T-helper 1 cell treated with Interleukin-12 subunit alpha and Interleukin-12 subunit beta and Interleukin-4 antibody, amounts not matched to agents 30 μg/mL and 1 μg/mL, for 36 hours (primary cell): ENCODE data around the gene MYO1E.

Source experiments
- H3K27ac Mint-ChIP-seq: one replicate; pipeline ENCODE4 v1.8.0; 2021; ENCODE audit warnings: mild to moderate bottlenecking, mixed read lengths
- H3K27me3 Mint-ChIP-seq: one replicate; pipeline ENCODE4 v1.8.0; 2021; ENCODE audit warnings: low read depth, mixed read lengths
- H3K36me3 Mint-ChIP-seq: one replicate; pipeline ENCODE4 v1.8.0; 2021; ENCODE audit warnings: low read depth, mixed read lengths
- H3K4me1 Mint-ChIP-seq: one replicate; pipeline ENCODE4 v1.8.0; 2021; ENCODE audit warnings: low read depth, mixed read lengths
- H3K4me3 Mint-ChIP-seq: one replicate; pipeline ENCODE4 v1.8.0; 2021; ENCODE audit warnings: mild to moderate bottlenecking, moderate library complexity, mixed read lengths
- H3K9me3 Mint-ChIP-seq: one replicate; pipeline ENCODE4 v1.8.0; 2021; ENCODE audit warnings: mixed read lengths

Gene MYO1E

GRCh38 chr15:59250249-59250648 is 122.4 kb downstream of the MYO1E start:
- no peaks in the 10 kb centered on the region for H3K27me3 Mint-ChIP-seq
- peaks cover 3% of the 10 kb centered on the region for H3K36me3 Mint-ChIP-seq
- H3K9me3 Mint-ChIP-seq: no peaks in the 10 kb centered on the region
- peaks cover 9% of the 10 kb centered on the region for H3K4me1 Mint-ChIP-seq
- no peak overlapping the region for H3K4me3 Mint-ChIP-seq
- H3K27ac Mint-ChIP-seq: no peak overlapping the region

DNA sequence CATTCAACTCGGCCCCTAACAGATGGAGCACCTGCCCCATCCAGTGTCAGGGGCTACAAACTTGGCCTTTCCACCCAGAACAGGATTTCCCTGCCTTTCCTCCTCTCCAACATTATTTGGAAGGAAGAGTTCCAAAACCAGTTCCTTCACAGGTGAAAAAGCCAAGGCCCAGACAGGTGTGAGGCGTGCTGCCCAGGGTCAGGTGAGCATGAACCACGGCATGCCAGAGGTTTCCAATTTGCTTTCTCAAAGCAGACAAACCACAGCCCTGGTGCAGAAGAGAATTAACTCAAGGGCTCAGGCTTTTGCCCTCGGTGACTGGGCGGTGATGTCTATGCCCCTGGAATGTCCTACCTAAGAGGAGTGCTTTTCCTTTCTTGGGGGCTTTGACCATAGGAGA is 122.9 kb downstream of the MYO1E start:
- Mint-ChIP-seq H3K27ac (no peak overlapping the region), H3K4me3 (no peak overlapping the region), H3K4me1 (peaks cover 9% of the 10 kb centered on the region), H3K9me3 (no peaks in the 10 kb centered on the region), H3K27me3 (no peaks in the 10 kb centered on the region), H3K36me3 (peaks cover 3% of the 10 kb centered on the region)

DNA sequence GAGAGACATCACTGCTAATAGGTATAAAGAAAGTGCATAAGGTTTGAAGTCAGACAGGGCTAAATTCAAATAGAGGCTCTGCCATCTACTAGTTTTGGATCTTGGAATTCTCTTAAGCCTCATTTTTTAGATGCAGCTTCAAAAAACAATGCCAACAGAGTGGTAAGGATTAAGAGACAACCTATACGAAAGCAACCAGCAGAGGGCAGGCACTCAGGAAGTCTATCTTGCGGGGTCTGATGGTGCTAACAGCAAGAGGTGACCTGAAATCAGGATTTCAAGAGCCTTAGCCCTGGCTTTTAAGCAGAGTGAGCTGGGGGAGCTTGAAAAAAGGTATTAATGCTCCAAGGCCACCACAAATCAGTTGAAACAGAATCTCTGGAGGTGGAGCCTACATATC is 125.3 kb downstream of the MYO1E start:
- no peaks in the 10 kb centered on the region for H3K27me3 Mint-ChIP-seq
- H3K9me3 Mint-ChIP-seq: no peaks in the 10 kb centered on the region
- no peak overlapping the region for H3K27ac Mint-ChIP-seq
- no peak overlapping the region for H3K4me3 Mint-ChIP-seq
- peaks cover 13% of the 10 kb centered on the region for H3K4me1 Mint-ChIP-seq
- H3K36me3 Mint-ChIP-seq: no peaks in the 10 kb centered on the region

DNA sequence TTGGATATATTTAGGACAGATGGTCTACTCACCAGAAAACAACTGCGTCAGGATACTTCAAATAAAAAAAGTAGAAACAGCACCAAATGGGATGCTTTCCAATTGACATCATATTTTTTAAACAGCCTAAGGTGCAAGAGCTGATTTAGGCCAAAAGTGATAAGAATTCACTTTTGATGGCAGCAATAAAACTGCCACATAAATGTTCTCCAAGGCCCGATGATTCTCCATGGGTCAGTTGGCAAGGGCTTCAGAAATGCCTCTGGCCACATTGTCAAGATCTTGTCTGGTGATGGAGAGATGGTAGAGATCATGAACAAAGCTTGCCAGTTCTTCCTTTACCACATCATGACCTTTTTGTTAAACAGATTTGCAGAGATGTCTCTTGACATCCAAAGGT is 127.1 kb downstream of the MYO1E start:
- Mint-ChIP-seq H3K36me3 (no peaks in the 10 kb centered on the region), H3K4me3 (no peak overlapping the region), H3K27me3 (no peaks in the 10 kb centered on the region), H3K9me3 (no peaks in the 10 kb centered on the region), H3K27ac (no peak overlapping the region), H3K4me1 (peaks cover 13% of the 10 kb centered on the region)

GRCh38 chr15:59244337-59244736 is 128.3 kb downstream of the MYO1E start:
- Mint-ChIP-seq H3K9me3 (no peaks in the 10 kb centered on the region), H3K27me3 (no peaks in the 10 kb centered on the region), H3K27ac (no peak overlapping the region), H3K36me3 (no peaks in the 10 kb centered on the region), H3K4me1 (peaks cover 13% of the 10 kb centered on the region), H3K4me3 (no peak overlapping the region)

DNA sequence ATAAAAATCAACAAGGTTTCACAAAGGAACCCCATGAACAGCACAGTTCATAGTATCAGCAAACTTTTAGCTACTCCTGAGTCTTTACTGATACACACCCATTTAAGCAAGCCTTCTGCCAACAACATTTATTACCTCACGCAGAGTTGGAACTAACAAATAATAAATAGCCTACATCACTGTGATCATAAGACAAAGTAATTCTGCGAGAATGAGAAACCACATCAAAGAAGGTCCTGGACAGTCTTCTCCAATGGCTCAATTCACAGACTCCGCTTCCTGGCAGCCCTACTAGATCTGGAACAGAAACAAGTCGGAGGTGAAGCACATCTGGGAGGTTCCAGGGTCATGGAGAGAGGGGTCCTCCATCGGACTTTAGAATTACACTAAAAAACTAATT is 129.0 kb downstream of the MYO1E start:
- H3K27ac Mint-ChIP-seq: no peak overlapping the region
- H3K4me1 Mint-ChIP-seq: peaks cover 10% of the 10 kb centered on the region
- H3K9me3 Mint-ChIP-seq: no peaks in the 10 kb centered on the region
- no peaks in the 10 kb centered on the region for H3K27me3 Mint-ChIP-seq
- H3K36me3 Mint-ChIP-seq: no peaks in the 10 kb centered on the region
- no peak overlapping the region for H3K4me3 Mint-ChIP-seq

DNA sequence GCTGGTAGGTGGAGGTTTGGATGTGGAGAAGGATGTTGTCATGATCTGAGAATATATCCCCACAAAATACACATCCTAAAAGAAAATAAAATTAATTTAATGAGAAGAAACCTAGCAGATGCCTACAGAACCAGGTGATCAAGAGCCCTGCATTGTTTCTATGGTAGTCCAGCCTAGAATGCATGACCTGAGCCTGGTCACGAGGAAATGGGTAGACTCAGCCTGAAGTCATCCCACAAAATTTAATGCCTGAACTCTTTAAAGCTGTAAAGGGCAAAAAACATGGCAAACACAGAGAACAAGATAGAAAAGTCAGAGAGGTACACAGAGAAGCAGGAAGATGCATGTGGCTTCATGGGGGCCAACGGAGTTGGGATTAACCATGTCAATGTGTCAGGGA is 130.0 kb downstream of the MYO1E start:
- H3K4me1 Mint-ChIP-seq: peaks cover 9% of the 10 kb centered on the region
- H3K4me3 Mint-ChIP-seq: no peak overlapping the region
- no peaks in the 10 kb centered on the region for H3K9me3 Mint-ChIP-seq
- no peaks in the 10 kb centered on the region for H3K27me3 Mint-ChIP-seq
- H3K27ac Mint-ChIP-seq: no peak overlapping the region
- H3K36me3 Mint-ChIP-seq: no peaks in the 10 kb centered on the region

GRCh38 chr15:59240036-59240435 is 132.6 kb downstream of the MYO1E start:
- Mint-ChIP-seq H3K27me3 (no peaks in the 10 kb centered on the region), H3K9me3 (no peaks in the 10 kb centered on the region), H3K36me3 (peaks cover 2% of the 10 kb centered on the region), H3K4me1 (peaks cover 4% of the 10 kb centered on the region), H3K4me3 (no peak overlapping the region), H3K27ac (no peak overlapping the region)

- Mint-ChIP-seq H3K4me3 (no peak overlapping the region), H3K27me3 (no peaks in the 10 kb centered on the region), H3K36me3 (peaks cover 3% of the 10 kb centered on the region)
Measured at GRCh38 chr15:59237924-59238331, 134.7 kb downstream of the MYO1E start.

DNA sequence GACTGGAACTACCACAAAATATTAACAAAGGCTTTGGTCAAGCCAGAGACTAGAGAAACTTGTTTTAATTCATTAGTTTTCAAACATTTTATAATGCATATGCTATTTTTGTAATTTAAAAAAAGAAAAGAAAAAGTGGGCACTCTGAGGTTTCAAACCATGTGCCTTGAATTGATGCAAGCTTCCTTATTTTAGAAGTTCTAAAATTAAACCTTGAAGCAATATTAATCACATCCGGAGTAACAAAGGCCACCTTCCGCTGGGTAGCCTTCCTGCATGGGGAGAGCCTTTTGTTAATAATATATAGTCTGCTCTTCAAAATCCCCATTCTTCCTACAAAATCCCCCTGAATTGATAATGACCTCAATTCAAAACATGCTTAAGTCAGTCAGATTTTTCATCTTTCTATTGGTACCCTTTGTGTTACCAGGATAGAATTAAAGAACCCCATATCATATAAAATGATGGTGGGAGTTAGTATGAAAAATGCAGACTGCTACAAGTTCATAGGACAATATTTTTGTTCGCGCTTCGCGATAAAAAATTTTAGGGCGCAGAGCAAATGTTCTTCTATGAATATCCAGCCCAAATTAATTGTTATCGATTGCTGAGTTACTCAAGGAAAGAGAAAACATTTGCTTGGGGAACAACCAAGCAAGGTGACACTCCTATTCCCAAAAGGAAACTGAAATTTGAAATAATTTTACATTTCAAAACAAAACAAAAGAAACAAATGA is 135.4 kb downstream of the MYO1E start:
- Mint-ChIP-seq H3K4me1 (peaks cover 2% of the 10 kb centered on the region), H3K36me3 (peaks cover 5% of the 10 kb centered on the region), H3K27me3 (no peaks in the 10 kb centered on the region), H3K27ac (no peak overlapping the region), H3K4me3 (no peak overlapping the region), H3K9me3 (no peaks in the 10 kb centered on the region)

More at GRCh38 chr15:59237924-59238331, 134.7 kb downstream of the MYO1E start:
- no peaks in the 10 kb centered on the region for H3K4me1 Mint-ChIP-seq
- no peaks in the 10 kb centered on the region for H3K9me3 Mint-ChIP-seq
- H3K27ac Mint-ChIP-seq: no peak overlapping the region

DNA sequence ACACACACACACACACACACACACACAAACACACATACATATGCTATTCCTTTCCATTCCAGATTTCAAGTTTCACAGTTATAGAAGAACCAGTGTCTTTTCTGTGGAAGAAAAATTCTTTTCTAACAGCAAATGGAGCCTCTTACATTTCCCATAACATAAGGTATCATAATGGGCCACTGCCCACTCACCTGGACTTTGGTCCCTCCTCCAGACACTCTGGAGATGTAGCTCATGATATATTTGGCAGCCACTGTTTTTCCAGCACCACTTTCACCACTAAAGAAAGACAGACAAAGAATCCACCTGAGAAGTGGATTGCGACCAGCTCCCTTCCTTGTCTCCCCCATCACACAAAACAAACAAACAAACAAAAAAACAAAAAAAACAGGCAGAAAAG is 136.3 kb downstream of the MYO1E start:
- Mint-ChIP-seq H3K9me3 (no peaks in the 10 kb centered on the region), H3K27ac (no peak overlapping the region), H3K4me1 (peaks cover 2% of the 10 kb centered on the region), H3K36me3 (peaks cover 5% of the 10 kb centered on the region), H3K27me3 (no peaks in the 10 kb centered on the region), H3K4me3 (no peak overlapping the region)

DNA sequence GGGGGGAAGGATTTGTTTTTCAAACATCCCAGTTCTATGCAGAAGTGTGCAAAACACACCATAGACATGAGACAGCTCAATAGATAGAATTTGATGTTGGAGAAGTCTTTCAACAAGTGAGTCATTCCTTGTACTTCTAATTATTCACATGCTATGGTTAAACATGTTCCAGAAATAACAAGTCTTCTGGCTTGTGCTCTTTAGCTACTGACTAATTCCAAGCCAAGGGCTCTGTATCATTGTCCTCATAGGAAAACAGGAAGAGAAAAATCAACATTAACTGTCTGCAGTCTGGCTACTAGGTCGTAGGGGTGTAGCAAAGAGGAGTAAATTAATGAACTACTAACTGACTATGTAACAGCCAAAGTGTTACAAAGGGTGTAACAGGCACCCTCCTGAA is 140.2 kb downstream of the MYO1E start:
- Mint-ChIP-seq H3K27me3 (no peaks in the 10 kb centered on the region), H3K27ac (no peak overlapping the region), H3K4me3 (no peak overlapping the region), H3K4me1 (peaks cover 2% of the 10 kb centered on the region), H3K9me3 (no peaks in the 10 kb centered on the region), H3K36me3 (peaks cover 5% of the 10 kb centered on the region)

- H3K27ac Mint-ChIP-seq: no peak overlapping the region
- no peaks in the 10 kb centered on the region for H3K27me3 Mint-ChIP-seq
- H3K36me3 Mint-ChIP-seq: peaks cover 8% of the 10 kb centered on the region
- H3K4me1 Mint-ChIP-seq: peaks cover 6% of the 10 kb centered on the region
- no peaks in the 10 kb centered on the region for H3K9me3 Mint-ChIP-seq
- no peak overlapping the region for H3K4me3 Mint-ChIP-seq
Measured at GRCh38 chr15:59230531-59231055, 142.1 kb downstream of the MYO1E start.

DNA sequence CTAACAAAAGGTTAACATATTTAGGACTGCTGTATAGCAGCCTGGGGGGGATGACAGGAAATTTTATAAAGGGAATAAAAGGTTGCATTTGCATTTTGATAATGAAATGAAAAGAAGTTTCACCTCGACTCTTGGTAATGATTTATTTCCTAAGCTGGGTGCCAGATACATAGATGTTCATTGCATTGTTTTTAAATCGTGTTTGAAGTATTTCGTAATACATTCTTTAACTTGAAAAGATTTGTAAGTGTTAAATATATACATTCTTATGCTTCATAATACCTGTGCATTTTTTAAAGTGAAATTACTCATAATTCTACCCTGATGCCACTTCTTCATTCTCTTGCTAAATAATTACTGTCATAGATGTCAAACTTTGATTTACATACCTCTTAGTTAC is 143.2 kb downstream of the MYO1E start:
- Mint-ChIP-seq H3K9me3 (no peaks in the 10 kb centered on the region), H3K4me3 (no peak overlapping the region), H3K4me1 (peaks cover 6% of the 10 kb centered on the region), H3K36me3 (peaks cover 6% of the 10 kb centered on the region), H3K27ac (no peak overlapping the region), H3K27me3 (no peaks in the 10 kb centered on the region)

- no peak overlapping the region for H3K27ac Mint-ChIP-seq
- peaks cover 6% of the 10 kb centered on the region for H3K4me1 Mint-ChIP-seq
- H3K36me3 Mint-ChIP-seq: peaks cover 7% of the 10 kb centered on the region
- H3K4me3 Mint-ChIP-seq: no peak overlapping the region
- no peaks in the 10 kb centered on the region for H3K27me3 Mint-ChIP-seq
- no peaks in the 10 kb centered on the region for H3K9me3 Mint-ChIP-seq
Measured at GRCh38 chr15:59229015-59229414, 143.7 kb downstream of the MYO1E start.
